ENCODE data around the gene WDR62. TPM values are rescaled to one million over a fixed set of nuclear protein-coding genes. Genes with fewer than 3 reads are reported as not detected.

WDR62 gene
- total RNA-seq, 3 donors from 2014 or later (not counting 1 experiment from before 2014, with no cell fraction given) = 3.9 to 5.9 (median 4.8) TPM

DNA sequence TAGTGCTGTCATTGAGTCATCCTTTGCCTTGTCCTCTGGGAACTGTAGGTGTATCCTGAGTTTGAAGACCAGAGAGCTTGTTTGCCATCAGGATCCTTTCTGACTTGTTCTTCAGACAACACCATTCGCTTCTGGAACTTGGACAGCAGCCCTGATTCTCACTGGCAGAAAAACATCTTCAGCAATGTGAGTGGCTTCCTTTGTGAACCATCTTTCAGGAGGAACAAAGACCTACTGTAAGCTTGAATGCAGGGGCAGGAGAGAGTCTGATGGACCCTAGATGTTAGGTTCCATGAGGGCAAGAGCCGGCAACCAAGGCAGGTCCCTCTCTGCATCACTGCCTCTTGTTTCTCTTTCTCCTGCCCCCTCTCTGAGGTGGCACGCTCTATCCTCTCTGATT lies 26.7 kb downstream of the WDR62 start:
- Histone ChIP-seq H3K4me3 (ENCODE audit: low read length) (no peak overlapping the region), H3K27ac (ENCODE audit: low read length) (no peak overlapping the region), H3K9me3 (ENCODE audit: control insufficient read depth, insufficient read depth, low read length) (no peaks in the 10 kb centered on the region), H3K4me1 (ENCODE audit: control insufficient read depth, insufficient read depth, low read length) (no peaks in the 10 kb centered on the region), H3K27me3 (ENCODE audit: control insufficient read depth, insufficient read depth, low read length) (no peaks in the 10 kb centered on the region), H3K36me3 (ENCODE audit: control insufficient read depth, insufficient read depth, low read length) (peaks cover 3% of the 10 kb centered on the region)
- Mint-ChIP-seq H3K4me1 (no peaks in the 10 kb centered on the region), H3K9me3 (no peaks in the 10 kb centered on the region), H3K4me3 (no peak overlapping the region), H3K27ac (no peak overlapping the region), H3K27me3 (ENCODE audit: low read depth in 2 of 2) (no peaks in the 10 kb centered on the region), H3K36me3 (no peaks in the 10 kb centered on the region)
- no peak for DNase-seq
- no peak for ATAC-seq
- intact Hi-C loops (cut with micrococcal nuclease) = no loop called here
- no peak for TF ChIP-seq CTCF (IDR thresholded peaks at IDR 0.05)
- WGBS (ENCODE audit: insufficient coverage) = 98% methylated on average over 3 of the region's 3 CpGs

DNA sequence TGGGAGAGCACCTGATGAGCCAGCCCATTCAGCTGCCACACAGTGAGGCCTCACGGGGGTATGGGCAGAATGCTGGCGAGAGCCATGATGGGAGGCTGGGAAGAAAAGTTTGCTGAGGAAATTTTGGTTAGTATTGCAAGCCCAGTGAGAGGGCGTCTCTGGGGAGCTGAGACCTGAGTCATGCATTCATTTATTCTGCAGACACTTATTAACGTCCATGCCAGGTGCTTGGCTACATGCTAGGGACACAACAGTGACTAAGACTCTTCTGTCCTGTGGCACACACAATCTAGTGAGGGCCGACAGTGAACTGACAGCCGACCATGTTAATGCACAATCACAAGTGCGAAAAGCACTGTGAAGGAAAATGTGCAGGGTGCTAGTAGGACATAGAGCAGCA lies 27.2 kb downstream of the WDR62 start:
- Mint-ChIP-seq H3K9me3 (no peaks in the 10 kb centered on the region), H3K27me3 (ENCODE audit: low read depth in 2 of 2) (no peaks in the 10 kb centered on the region), H3K4me1 (no peaks in the 10 kb centered on the region), H3K27ac (no peak overlapping the region), H3K4me3 (no peak overlapping the region), H3K36me3 (no peaks in the 10 kb centered on the region)
- ATAC-seq (no peak), DNase-seq (no peak)
- no peak for TF ChIP-seq CTCF (IDR thresholded peaks at IDR 0.05)
- intact Hi-C loops (cut with micrococcal nuclease) = no loop called here
- WGBS (ENCODE audit: insufficient coverage) = 98% methylated on average over 7 of the region's 7 CpGs
- no peak overlapping the region for H3K4me3 ChIP-seq (ENCODE audit: low read length)
- H3K36me3 ChIP-seq (ENCODE audit: control insufficient read depth, insufficient read depth, low read length) = peaks cover 3% of the 10 kb centered on the region
- no peak overlapping the region for H3K27ac ChIP-seq (ENCODE audit: low read length)
- no peaks in the 10 kb centered on the region for H3K9me3 ChIP-seq (ENCODE audit: control insufficient read depth, insufficient read depth, low read length)
- H3K4me1 ChIP-seq (ENCODE audit: control insufficient read depth, insufficient read depth, low read length) = no peaks in the 10 kb centered on the region
- H3K27me3 ChIP-seq (ENCODE audit: control insufficient read depth, insufficient read depth, low read length) = no peaks in the 10 kb centered on the region

- no peak overlapping the region for H3K27ac Mint-ChIP-seq
These were observed 28.2 kb downstream of the WDR62 start for GRCh38 chr19:36082916-36083315.

More at GRCh38 chr19:36082916-36083315, 28.2 kb downstream of the WDR62 start:
- Histone ChIP-seq H3K4me1 (ENCODE audit: control insufficient read depth, insufficient read depth, low read length) (no peaks in the 10 kb centered on the region), H3K36me3 (ENCODE audit: control insufficient read depth, insufficient read depth, low read length) (peaks cover 3% of the 10 kb centered on the region), H3K4me3 (ENCODE audit: low read length) (no peak overlapping the region), H3K27ac (ENCODE audit: low read length) (no peak overlapping the region), H3K9me3 (ENCODE audit: control insufficient read depth, insufficient read depth, low read length) (no peaks in the 10 kb centered on the region), H3K27me3 (ENCODE audit: control insufficient read depth, insufficient read depth, low read length) (no peaks in the 10 kb centered on the region)
- no peaks in the 10 kb centered on the region for H3K36me3 Mint-ChIP-seq
- H3K4me3 Mint-ChIP-seq = no peak overlapping the region
- no peaks in the 10 kb centered on the region for H3K4me1 Mint-ChIP-seq
- WGBS (ENCODE audit: insufficient coverage) = 97% methylated on average over 13 of the region's 13 CpGs
- H3K9me3 Mint-ChIP-seq = no peaks in the 10 kb centered on the region
- DNase-seq = no peak
- no peak for ATAC-seq
- no peaks in the 10 kb centered on the region for H3K27me3 Mint-ChIP-seq (ENCODE audit: low read depth in 2 of 2)
- intact Hi-C loops (cut with micrococcal nuclease) = no loop called here
- no peak for TF ChIP-seq CTCF (IDR thresholded peaks at IDR 0.05)

Measured in natural killer cell (primary cell).